ENCODE data around the gene FADS1. TPM values are rescaled to one million over a fixed set of nuclear protein-coding genes. Genes with fewer than 3 reads are reported as not detected.

FADS1 gene
- total and polyA plus RNA-seq, 2 of the 13 experiments (the other 11 are each of a cell fraction or from before 2014, with no cell fraction given): 91.8 to 108 TPM

DNA sequence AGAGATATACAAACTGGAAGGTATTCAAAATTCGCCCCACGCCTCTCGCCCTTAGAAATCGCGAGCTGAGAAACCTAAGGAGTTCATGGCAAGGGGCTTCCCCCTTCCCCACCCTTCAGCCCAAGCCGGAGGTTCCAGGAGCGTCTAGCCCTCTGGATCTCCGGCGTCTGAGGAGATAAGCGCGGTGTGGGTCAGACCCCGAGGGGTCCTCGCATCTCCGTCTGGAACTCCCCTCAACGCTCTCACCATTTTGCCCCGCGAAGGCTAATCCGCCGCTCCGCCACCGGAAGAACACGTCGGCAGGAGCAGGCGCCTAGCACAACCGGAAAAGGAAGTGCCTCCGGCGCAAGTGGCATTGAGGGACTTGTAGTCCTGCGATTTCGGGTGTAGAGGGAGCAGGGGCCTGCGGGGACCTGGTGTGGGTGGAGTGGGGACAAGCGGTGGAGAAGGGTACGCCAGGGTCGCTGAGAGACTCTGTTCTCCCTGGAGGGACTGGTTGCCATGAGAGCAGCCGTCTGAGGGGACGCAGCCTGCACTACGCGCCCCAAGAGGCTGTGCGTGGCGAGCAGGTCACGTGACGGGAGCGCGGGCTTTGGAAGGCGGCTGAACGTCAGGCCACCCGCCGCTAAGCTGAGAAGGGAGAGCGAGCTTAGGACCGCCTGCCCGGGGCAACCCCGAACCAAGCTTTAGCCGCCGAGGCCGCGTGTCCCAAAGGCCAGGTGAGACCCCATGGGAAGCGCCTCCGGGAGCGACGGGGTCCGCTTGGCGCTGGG lies 24.3 kb downstream of the FADS1 start, which contains the start of the genes FEN1 and TMEM258 (continued):
- TF ChIP-seq, protein P1, sequence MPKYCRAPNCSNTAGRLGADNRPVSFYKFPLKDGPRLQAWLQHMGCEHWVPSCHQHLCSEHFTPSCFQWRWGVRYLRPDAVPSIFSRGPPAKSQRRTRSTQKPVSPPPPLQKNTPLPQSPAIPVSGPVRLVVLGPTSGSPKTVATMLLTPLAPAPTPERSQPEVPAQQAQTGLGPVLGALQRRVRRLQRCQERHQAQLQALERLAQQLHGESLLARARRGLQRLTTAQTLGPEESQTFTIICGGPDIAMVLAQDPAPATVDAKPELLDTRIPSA (CRISPR knock-in tag; IDR thresholded peaks at IDR 0.05; ENCODE audit: borderline replicate concordance): peak; percentile 62; the same call in 1 of the 2 replicates
- TF ChIP-seq ZNF557 (CRISPR knock-in tag; IDR thresholded peaks at IDR 0.05) (no peak), TOPORS (CRISPR knock-in tag; IDR thresholded peaks at IDR 0.05) (0 out of 2 replicates have a peak, but pooled peaks have one; percentile 33), ZNF441 (CRISPR knock-in tag; IDR thresholded peaks at IDR 0.05; ENCODE audit: borderline replicate concordance) (no peak), TCF12 (IDR thresholded peaks at IDR 0.05) (no peak), TCF12 (CRISPR knock-in tag; IDR thresholded peaks at IDR 0.05) (0 out of 2 replicates have a peak, but pooled peaks have one; percentile 71), ZNF878 (CRISPR knock-in tag; IDR thresholded peaks at IDR 0.05) (0 out of 2 replicates have a peak, but pooled peaks have one; percentile 8), MYC (CRISPR knock-in tag; IDR thresholded peaks at IDR 0.05; ENCODE audit: borderline replicate concordance) (peak; percentile 76; the same call in 1 of the 2 replicates), ISL2 (CRISPR knock-in tag; IDR thresholded peaks at IDR 0.05) (peak; percentile 63; the same call in 1 of the 2 replicates), CHD4 (IDR thresholded peaks at IDR 0.05; ENCODE audit: borderline replicate concordance, low read length) (no peak), NR2C2 (CRISPR knock-in tag; IDR thresholded peaks at IDR 0.05; ENCODE audit: borderline replicate concordance) (peak; percentile 94), SIN3B (IDR thresholded peaks at IDR 0.05; ENCODE audit: low read length) (peak; percentile 77), ZSCAN29 (CRISPR knock-in tag; conservative IDR thresholded peaks at IDR 0.05) (peak; percentile 75; the same call in 1 of the 2 replicates), FIP1L1 (IDR thresholded peaks at IDR 0.05; ENCODE audit: borderline replicate concordance, insufficient read depth, low read depth, low read length) (0 out of 2 replicates have a peak, but pooled peaks have one; percentile 72), MXI1 (IDR thresholded peaks at IDR 0.05; ENCODE audit: borderline replicate concordance, low read depth, low read length) (peak; percentile 77; the same call in 2 of the 3 replicates), SP4 (CRISPR knock-in tag; IDR thresholded peaks at IDR 0.05) (0 out of 2 replicates have a peak, but pooled peaks have one; percentile 15), POLR2G (IDR thresholded peaks at IDR 0.05; ENCODE audit: low read depth, low read length) (peak; percentile 95), GATA4 (IDR thresholded peaks at IDR 0.05; ENCODE audit: borderline replicate concordance, low read depth) (0 out of 2 replicates have a peak, but pooled peaks have one; percentile 55), ZBTB42 (CRISPR knock-in tag; IDR thresholded peaks at IDR 0.05) (0 out of 2 replicates have a peak, but pooled peaks have one; percentile 44), ZNF619 (CRISPR knock-in tag; IDR thresholded peaks at IDR 0.05) (peak; percentile 25; the same call in 1 of the 2 replicates), CEBPB (IDR thresholded peaks at IDR 0.05; ENCODE audit: borderline replicate concordance, low read depth, low read length) (no peak)
- TF ChIP-seq, protein P2, sequence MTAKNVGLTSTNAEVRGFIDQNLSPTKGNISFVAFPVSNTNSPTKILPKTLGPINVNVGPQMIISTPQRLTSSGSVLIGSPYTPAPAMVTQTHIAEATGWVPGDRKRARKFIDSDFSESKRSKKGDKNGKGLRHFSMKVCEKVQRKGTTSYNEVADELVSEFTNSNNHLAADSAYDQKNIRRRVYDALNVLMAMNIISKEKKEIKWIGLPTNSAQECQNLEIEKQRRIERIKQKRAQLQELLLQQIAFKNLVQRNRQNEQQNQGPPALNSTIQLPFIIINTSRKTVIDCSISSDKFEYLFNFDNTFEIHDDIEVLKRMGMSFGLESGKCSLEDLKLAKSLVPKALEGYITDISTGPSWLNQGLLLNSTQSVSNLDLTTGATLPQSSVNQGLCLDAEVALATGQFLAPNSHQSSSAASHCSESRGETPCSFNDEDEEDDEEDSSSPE (CRISPR knock-in tag; IDR thresholded peaks at IDR 0.05): peak; percentile 99
- TF ChIP-seq, protein P3, sequence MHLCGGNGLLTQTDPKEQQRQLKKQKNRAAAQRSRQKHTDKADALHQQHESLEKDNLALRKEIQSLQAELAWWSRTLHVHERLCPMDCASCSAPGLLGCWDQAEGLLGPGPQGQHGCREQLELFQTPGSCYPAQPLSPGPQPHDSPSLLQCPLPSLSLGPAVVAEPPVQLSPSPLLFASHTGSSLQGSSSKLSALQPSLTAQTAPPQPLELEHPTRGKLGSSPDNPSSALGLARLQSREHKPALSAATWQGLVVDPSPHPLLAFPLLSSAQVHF (CRISPR knock-in tag; IDR thresholded peaks at IDR 0.05): 0 out of 2 replicates have a peak, but pooled peaks have one; percentile 41

All from HepG2 (cell line).